Fibroblast of skin of left biceps (primary cell): ENCODE measurements around the gene PPFIA1.

ENCODE experiments used
- DNase-seq, 2 experiments: peaks; one replicate each; pipeline ENCODE4 v3.0.0-alpha.2; 2013; ENCODE audit warnings: low read depth in 2 of 2

PPFIA1 gene

GRCh38 chr11:70270104-70270876 is at the start of gene PPFIA1:
PPFIA1 (plus strand) TSS chr11:70270690; CDS start chr11:70272173, 1,483 bp downstream.
- DNase-seq, result peak; percentile 78 to 79

GRCh38 chr11:70220920-70221319 is 49.6 kb upstream of the PPFIA1 start:
- DNase-seq, result no peak

- no peak for DNase-seq
Measured at GRCh38 chr11:70225681-70226177, 44.8 kb upstream of the PPFIA1 start.

- DNase-seq, result no peak
Measured at GRCh38 chr11:70226183-70226582, 44.3 kb upstream of the PPFIA1 start.

GRCh38 chr11:70226967-70227366 is 43.5 kb upstream of the PPFIA1 start:
- DNase-seq, result no peak

DNA sequence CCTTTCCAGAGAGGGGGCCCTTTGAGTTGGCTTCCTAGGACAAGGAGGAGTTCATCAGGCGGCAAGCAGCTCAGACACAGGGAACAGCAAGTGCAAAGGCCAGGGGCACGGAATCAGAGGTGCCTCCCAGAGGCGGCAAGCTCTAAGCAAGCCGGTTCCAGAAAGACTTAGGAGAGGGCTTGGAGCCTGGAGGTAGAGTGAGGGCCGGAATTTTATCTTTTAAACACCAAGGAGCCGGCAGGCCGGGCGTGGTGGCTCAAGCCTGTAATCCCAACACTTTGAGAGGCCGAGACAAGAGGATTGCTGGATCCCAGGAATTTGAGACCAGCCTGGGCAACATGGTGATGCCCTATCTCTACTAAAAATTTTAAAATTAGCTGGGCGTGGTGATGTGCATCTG is 40.8 kb upstream of the PPFIA1 start:
- no peak for DNase-seq

DNA sequence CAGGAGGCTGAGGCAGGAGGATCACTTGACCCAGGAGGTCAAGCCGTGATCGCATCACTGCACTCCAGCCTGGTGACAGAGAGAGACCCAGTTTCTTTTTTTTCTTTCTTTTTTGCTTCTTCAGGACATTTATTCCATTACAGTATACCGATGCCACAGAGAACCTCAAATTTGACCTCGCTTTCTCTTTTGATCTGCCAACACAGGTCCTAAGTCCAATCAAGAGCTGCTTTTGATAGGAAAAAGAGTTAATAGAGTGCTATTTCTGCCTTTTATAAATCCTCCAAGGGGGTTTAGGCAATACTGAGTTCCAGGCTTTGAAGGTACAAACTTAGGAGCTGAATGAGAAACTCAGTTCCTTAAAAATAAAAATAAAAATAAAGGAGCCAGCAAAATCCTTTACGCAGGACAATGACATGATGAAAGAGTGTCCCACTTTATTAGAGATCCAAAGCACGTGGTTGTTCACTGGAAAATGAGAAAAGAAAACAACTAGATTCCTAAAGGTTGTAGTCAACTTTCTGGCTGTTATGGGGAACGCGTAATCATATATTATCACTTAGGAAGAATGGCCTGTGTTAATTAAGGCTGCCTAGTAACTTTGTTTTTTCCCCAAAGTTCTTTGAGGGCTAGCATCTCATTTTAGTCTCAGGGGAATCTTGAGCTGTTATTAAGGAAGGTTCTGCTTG is 40.2 kb upstream of the PPFIA1 start:
- DNase-seq, result no peak

DNA sequence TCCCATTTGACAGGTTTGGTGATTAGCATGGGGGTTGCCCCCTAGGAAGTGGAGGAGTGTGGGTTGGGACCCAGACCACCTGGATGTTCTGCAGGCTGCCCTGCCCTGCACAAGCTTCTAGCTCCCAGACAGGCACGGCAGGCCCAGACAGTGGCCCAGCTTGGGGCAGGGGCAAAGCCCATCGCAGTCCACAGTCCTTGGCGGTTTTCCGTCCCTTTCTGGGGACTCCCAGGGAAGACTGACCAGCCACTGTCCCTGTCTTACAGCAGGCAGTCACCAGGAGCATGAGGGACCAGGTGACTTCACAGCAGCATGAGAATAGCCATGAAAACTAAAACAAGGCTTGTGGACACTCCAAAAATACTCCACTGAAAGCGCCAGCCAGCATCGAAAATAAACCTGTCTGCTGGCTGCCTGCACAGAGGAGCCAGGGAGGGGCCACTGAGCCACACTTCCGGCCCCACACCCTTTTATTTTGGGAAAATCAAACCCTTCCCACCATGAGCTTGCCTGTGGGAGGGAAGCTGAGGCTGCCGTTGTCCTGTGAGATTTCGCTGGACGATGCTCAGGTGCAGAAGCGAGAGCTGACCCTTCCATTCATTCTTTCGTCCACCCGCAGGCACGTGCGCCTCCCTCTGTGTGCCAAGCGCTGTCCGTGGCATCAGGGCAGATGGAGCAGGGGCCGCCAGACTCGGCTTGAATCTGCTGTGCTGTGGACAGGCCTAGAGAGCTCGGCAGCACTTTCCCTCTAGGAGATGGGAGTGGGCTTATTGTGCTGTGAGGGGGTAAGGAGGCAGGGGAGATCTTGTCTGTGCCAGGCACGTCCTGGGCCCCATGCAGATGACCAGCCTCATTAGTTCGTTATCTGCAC is 39.4 kb upstream of the PPFIA1 start:
- DNase-seq, result no peak

GRCh38 chr11:70233034-70233433 is 37.5 kb upstream of the PPFIA1 start:
- no peak for DNase-seq

DNA sequence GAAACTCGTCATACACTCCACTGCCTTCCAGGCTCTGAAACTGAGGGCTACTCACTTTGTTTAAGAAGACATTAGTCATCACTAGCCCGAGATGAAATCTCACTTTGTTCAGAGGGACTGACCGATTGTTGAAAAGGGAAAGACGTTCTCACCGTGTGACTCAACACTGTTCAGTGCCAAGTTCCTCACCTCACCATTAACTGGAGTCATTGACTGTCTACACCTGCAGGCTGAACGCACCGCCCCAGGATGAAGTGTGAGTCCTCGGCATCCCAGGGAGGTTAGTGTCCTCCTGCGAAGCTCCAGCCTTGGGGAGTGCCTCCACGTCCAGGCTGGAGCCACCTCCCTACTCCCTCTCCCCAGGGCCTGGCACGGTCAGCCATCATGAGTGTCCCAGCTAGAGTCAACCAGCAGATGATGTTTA is 37.0 kb upstream of the PPFIA1 start:
- no peak for DNase-seq

- no peak for DNase-seq
Measured at GRCh38 chr11:70233962-70234361, 36.5 kb upstream of the PPFIA1 start.

DNA sequence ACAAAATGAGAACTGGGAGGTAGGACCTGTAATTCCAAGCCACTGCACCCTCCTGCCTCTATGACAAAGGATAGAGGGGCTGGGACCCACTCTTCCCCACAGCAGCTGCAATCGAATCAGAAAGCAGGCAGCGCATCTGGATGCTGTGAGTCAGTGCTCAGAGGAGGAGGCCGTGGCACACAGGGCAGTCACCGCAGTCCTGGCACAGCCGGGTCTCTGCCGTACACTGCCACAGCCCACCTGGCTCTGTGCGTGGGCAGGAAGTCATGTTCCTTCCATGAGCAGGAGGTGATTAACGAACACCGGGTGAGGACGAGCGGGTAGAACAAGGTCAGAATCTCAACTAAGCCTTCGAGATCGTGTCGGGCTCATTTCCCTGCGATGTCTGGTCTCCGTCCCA is 30.2 kb upstream of the PPFIA1 start:
- no peak for DNase-seq

DNA sequence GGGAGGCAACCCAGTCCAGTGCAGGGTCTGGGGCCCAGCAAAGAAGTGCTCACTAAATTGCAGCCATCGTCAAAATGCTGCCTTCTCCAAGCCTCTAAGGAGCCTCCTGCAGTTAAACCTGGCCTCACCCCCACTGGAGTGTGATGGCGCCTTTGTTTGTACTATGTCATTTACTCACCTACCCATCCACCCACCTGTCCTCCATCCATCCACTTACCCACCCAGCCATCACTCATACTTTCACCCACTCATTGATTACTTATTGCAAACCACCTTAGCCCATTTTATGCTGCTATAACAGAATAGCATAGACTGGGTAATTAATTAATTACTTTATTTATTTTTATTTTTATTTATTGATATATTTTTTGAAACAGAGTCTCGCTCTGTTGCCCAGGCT is 28.8 kb upstream of the PPFIA1 start:
- DNase-seq, result no peak

DNA sequence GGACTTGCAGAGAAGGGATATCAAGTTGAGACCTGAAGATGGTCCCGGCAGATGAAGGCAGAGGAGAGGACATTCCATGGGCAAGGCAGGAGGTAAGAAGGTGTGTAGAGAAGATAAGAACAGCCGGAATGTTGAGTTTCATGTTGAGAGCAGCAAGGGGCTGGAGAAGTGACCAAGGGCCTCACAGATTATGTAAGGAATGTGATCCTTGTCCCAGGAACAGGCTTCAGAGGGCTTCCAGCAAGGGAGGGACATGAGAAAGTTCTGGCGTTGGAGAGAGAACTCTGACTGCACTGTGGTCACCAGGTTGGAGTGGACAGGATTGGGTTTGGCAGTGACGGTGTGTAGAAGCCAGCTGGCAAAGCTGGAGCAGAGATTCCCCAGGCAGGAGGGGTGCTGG is 27.6 kb upstream of the PPFIA1 start:
- no peak for DNase-seq

GRCh38 chr11:70243912-70244652 is 26.4 kb upstream of the PPFIA1 start:
- no peak for DNase-seq

DNA sequence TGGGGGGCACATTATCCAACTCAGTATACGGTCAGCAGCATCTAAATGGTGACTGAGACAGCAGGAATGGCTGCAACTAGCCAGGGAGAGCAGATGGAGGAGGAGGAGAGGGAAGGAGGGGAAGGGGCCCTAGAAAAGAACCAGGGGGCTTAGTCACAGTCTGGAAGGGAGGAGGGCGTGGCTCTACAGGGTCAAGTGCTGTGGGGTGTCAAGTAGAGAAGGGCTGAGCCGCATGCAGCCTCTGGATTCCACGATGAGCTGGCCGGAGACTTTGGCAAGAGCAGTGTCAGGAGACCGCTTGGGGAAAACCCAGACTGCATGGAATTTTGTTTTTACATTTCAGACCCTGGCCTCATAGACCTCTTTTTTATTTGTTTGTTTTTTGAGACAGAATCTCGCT is 25.8 kb upstream of the PPFIA1 start:
- DNase-seq, result peak in 1 of 2 experiments; percentile 15

GRCh38 chr11:70246196-70246595 is 24.3 kb upstream of the PPFIA1 start:
- DNase-seq, result no peak

DNA sequence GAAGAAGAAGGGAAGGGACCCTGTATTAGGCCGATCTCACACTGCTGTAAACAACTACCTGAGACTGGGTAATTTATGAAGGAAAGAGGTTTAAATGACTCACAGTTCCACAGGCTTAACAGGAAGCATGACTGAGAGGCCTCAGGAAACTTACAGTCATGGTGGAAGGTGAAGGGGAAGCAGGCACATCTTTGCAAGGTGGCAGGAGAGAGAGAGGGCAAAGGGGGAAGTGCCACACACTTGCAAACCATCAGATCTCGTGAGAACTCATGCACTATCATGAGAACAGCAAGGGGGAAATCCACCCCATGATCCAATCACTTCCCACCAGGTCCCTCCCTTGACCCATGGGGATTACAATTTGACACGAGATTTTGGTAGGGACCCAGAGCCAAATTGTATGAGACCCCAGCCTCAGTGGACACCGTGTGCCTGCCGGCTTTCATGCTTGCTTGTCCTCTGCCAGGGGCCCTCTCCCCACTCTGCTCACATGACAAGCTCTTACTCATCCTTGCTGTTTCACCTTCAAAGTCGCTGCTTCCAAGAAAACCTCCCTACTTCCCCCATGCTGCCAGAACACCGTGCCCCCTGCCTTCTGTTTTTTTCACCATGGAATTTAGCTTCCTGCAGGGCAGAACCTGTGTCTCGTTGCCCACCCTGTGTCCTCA is 23.3 kb upstream of the PPFIA1 start:
- DNase-seq, result no peak

- DNase-seq, result no peak
Measured at GRCh38 chr11:70247710-70248072, 22.8 kb upstream of the PPFIA1 start.

- no peak for DNase-seq
Measured at GRCh38 chr11:70250876-70251658, 19.4 kb upstream of the PPFIA1 start.
